ENCODE data around the gene LETMD1. TPM values are rescaled to one million over a fixed set of nuclear protein-coding genes. Genes with fewer than 3 reads are reported as not detected.

The LETMD1 gene
- total and polyA plus RNA-seq, 9 of the 15 experiments (the other 6 are each of a cell fraction or from before 2014, with no cell fraction given), result 58.7 to 163 (median 75.4) TPM

GRCh38 chr12:51005030-51005429, 43.1 kb upstream of the LETMD1 start:
- Histone ChIP-seq H3K27ac (ENCODE audit: extremely low read depth, low read depth, low read length) (no peak overlapping the region), H3K9ac (ENCODE audit: insufficient read depth in 1 of 2, low read depth in 2 of 2, low read length in 2 of 2) (no peak overlapping the region), H4K20me1 (replicated peaks; ENCODE audit: control insufficient read depth, insufficient read depth, low read length) (no peaks in the 10 kb centered on the region), H2AFZ (ENCODE audit: low read depth, low read length) (no peak overlapping the region), H3K9me3 (replicated peaks; ENCODE audit: control insufficient read depth, insufficient read depth, low read depth, low read length) (no peaks in the 10 kb centered on the region), H3K4me3 (no peak overlapping the region), H3K9me1 (ENCODE audit: control insufficient read depth, insufficient read depth, low read length) (no peaks in the 10 kb centered on the region), H3K4me1 (replicated peaks in 1 of 2; ENCODE audit: control insufficient read depth in 2 of 2, insufficient read depth in 2 of 2, low read length in 2 of 2) (peaks cover 5 to 6% of the 10 kb centered on the region in 2 experiments; a peak in 3 of 5 replicates), H3K27me3 (ENCODE audit: control insufficient read depth in 2 of 2, insufficient read depth in 2 of 2, low read length in 2 of 2) (no peaks in the 10 kb centered on the region), H3K4me2 (ENCODE audit: insufficient read depth, low read length) (no peak overlapping the region), H3K79me2 (ENCODE audit: control insufficient read depth, insufficient read depth, low read length) (peaks cover 11% of the 10 kb centered on the region), H3K36me3 (ENCODE audit: control insufficient read depth, insufficient read depth, low read length) (peaks cover 63% of the 10 kb centered on the region)
- WGBS (ENCODE audit: insufficient coverage, low coverage, missing lambda C conversion rate), result 98% methylated on average over 3 of the region's 3 CpGs
- CTCF ChIA-PET (ENCODE audit: low intra/inter-chr PET ratio), result no interaction called here
- POLR2A ChIA-PET, result interaction anchor here (0.7 to 1.5 kb wide), 3 partner anchors 9 to 19 kb away, joined by 3 read pairs; no protein-coding TSS in a partner anchor
- DNase-seq (ENCODE audit: extremely low read depth in 1 of 4, low spot score in 3 of 4), result no peak
- BruUV-seq (replicated peaks), result no TSS peak
- no peak for ATAC-seq
- no peak for FAIRE-seq
- intact Hi-C loops (cut with micrococcal nuclease), result no loop called here
- in situ Hi-C loops (cut with MboI), result no loop called here
- TF ChIP-seq TRIM24 (IDR thresholded peaks at IDR 0.05) (no peak), MBD1 (CRISPR knock-in tag; IDR thresholded peaks at IDR 0.05) (no peak), KAT7 (CRISPR knock-in tag; IDR thresholded peaks at IDR 0.05; ENCODE audit: borderline replicate concordance) (no peak), PRDM10 (IDR thresholded peaks at IDR 0.05; ENCODE audit: partially characterized antibody) (no peak), WHSC1 (IDR thresholded peaks at IDR 0.05; ENCODE audit: low read length) (no peak), JUNB (CRISPR knock-in tag; conservative IDR thresholded peaks at IDR 0.05) (no peak), ZNF592 (IDR thresholded peaks at IDR 0.05) (no peak), SAFB (IDR thresholded peaks at IDR 0.05; ENCODE audit: borderline replicate concordance, low read depth, low read length) (no peak), SRSF1 (IDR thresholded peaks at IDR 0.05; ENCODE audit: low read depth, low read length) (no peak), ZNF398 (CRISPR knock-in tag; IDR thresholded peaks at IDR 0.05) (no peak), ATF1 (CRISPR knock-in tag; IDR thresholded peaks at IDR 0.05) (no peak), ATF1 (tag; IDR thresholded peaks at IDR 0.05) (no peak)

Data from K562 (cell line).